ENCODE data around the gene MAFG.

MAFG gene

DNA sequence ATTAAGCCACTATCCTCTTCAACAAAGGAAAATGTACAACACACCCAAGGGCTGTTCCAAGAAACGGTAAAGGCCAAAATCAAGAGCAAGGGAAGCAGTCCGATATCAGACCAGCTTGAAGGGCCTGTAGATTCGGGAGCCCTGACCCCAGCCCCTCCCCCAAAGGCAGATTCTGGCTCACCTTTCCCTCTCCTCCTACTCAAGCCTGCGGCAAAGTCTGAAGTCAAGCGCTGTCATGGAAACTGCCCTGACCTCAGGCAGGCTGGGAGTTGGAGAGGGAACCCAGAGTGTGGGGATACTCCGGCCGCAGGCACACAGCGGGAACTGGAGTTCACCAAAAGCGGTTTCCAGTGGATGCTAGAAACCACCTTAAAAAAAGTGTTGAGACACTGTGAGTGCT is 37.9 kb downstream of the MAFG start:
- DNase-seq: no peak

GRCh38 chr17:81888988-81889595 is 38.4 kb downstream of the MAFG start:
- DNase-seq: no peak

GRCh38 chr17:81888105-81888987 is 39.2 kb downstream of the MAFG start:
- DNase-seq: no peak

- DNase-seq: no peak
Measured at GRCh38 chr17:81885869-81886548, 41.5 kb downstream of the MAFG start.

DNA sequence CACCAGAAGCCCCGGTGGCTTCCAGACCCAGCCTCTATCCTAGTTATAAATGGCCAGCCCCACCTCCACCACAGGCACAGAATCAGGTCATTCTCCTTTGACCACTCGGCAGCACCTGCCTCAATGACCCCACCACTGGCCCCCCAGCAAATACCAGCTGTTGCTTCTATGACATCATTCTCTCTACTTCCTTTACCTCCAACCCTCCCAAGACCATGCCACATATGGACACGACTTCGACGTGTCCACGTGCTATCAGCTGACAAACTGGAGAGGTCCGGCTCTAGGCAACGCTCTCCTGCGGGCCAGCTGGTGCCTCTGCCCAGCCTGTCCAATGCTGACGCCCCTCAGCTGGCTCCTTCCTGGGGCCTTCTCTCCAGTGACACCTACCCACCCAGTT is 42.1 kb downstream of the MAFG start:
- DNase-seq: no peak

DNA sequence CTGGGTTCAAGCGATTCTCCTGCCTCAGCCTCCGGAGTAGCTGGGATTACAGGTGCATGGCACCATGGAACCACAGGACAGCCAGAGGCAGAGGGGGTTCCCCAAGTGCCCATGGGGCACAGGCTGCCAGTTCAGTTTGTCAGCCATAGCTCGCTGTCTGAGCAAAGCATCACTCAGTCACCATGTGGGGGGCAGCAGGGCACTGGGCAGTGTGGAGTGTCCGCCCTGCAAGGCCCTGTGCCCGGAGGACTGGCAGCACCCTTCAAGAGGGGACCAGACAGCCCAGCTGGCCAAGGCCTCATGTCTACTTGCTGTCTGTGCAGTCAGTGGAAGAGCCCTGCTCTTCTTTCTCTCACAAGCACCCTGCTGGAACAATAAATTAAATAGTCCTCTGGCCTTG is 42.6 kb downstream of the MAFG start:
- DNase-seq: no peak

- DNase-seq: no peak
Measured at GRCh38 chr17:81884520-81884919, 43.0 kb downstream of the MAFG start.

GRCh38 chr17:81879121-81879520 is 48.4 kb downstream of the MAFG start:
- DNase-seq: no peak

- DNase-seq: no peak
Measured at GRCh38 chr17:81878294-81878693, 49.2 kb downstream of the MAFG start.

GRCh38 chr17:81877569-81877968 is 50.0 kb downstream of the MAFG start:
- DNase-seq: no peak

DNA sequence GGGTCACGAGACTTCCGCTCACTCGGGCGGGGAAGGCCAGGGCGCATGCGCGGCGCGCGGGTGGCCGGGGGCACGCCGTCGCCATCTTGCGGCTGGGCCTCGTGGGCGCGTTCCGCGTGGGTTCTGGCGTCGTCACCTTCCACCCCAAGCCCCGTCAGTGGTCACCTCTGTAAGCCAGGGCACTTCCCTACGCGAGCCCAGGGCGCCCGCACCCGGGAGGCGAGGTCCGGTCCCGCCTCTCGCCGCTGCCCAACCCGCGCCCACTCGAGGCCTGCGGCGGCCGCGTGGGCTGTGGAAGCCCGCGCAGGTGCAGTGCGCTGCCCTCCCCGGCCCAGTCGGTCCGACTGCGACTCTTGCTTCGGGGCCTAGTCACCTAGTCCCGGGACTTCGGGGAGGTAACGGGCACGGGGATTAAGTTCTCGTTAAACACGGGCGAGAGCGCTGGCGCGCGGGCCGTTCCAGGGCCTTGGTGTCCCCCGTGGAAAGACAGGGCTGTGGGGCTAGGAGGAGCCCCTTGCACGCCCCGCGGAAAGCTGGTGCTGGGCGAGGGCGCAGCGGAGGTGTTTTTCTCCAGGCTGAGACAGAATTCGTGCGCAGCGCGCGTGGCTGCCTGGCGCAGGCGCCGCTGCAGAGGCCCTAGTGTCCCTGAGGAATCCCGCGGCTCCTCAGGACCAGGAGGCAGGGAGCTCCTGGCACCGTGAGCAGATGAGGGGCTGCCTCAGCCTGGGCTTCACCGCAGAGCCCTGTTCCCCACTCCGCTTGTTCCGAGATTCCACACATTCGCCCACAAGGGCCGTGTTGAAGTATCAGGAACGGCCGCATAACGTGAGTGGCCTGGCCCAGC is 55.9 kb downstream of the MAFG start:
- DNase-seq: peak; percentile 93

DNA sequence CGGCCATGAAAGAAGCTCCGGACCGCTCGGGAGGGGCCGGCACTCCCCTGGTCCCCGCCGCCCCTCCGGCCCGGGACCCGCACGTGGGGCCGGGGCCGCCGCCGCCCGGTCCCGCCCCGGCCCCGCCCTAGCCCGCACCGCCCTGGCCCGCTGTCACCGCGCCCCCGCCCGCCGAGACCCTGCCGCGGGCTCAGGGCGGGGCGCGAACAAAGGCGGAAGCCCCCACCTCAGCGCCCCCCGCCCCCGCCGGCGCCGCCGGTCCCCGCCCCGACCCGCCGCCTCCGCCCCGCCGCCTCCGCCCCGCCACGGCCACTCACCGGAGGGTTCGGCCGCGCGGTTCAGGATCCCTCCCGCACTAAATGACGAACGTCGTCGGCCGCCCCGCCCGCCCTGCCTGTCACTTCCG is 56.6 kb downstream of the MAFG start, which contains the start of gene ARHGDIA:
Gene ARHGDIA (minus strand): TSS at position 357 of the 406 bp plus-strand sequence. CDS start 1,407 bp downstream, outside the sequence.
- no peak for DNase-seq

GRCh38 chr17:81870131-81870980 is 57.2 kb downstream of the MAFG start:
- DNase-seq: peak; percentile 36

DNA sequence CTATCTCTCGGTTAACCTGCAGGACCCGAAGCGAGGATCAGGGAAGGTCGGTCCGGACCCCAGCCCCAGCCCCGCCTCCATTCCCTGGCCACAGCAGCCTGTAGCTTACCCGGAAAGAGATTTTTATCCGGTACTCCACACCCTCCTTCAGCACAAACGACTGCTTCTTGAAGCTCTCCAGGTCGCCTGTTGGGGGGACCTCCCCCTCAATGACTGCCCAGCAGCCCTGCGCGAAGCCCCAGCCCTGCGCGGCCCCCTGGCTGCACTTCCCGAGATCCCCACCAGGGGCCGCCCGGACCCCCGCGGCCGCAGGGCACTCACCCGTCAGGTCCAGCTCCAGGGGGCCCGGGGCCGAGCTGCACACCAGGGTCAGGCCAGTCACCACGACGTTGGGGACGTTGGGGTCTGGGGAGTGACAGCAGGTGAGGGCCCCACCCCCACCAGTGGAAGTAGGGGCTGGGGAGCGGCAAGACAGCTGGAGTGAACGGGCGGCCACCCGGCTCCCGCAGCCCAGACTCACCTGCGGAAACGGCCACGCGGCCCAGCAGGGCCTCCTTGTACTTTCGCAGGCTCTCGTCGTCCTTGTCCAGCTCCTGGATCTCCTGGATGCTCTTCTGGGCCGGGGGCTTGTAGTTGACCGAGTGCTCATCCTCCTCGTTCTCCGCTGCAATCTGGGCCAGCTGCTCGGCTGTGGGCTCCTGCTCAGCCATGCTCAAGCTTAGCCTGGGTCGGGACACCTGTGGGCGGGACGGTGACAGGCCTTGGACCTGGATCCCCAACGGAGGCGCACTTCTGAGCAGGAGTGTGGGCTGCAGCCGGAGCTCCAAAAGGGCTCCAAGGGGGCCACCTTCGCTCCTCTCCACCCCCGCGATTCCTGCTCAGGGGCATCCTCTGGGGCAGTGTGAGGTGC is 58.1 kb downstream of the MAFG start:
- no peak for DNase-seq

GRCh38 chr17:81868674-81869220 is 58.8 kb downstream of the MAFG start:
- DNase-seq: no peak

Measured in CD4-positive, alpha-beta T cell treated with Interleukin-4 for 4 hours (primary cell).